HG03280 (cell line): ENCODE data around the gene P2RY2.

Source experiments
- ATAC-seq: cut with Tn5 transposase; IDR thresholded peaks from one replicate; pipeline ENCODE4 v1.9.1; 2021; ENCODE audit warnings: mild to moderate bottlenecking, moderate library complexity; ENCODE audit not compliant: unreplicated experiment

P2RY2 gene

GRCh38 chr11:73281796-73282660 lies 63.9 kb downstream of the P2RY2 start:
- ATAC-seq, result no peak

- ATAC-seq, result no peak
Measured at GRCh38 chr11:73283276-73284000, 65.4 kb downstream of the P2RY2 start.

- ATAC-seq, result no peak
Measured at GRCh38 chr11:73284106-73284505, 66.0 kb downstream of the P2RY2 start.

GRCh38 chr11:73285721-73286120 lies 67.6 kb downstream of the P2RY2 start:
- no peak for ATAC-seq
